H1 (cell line): ENCODE results near the gene ASB14. TPM values are rescaled to one million over a fixed set of nuclear protein-coding genes. Genes with fewer than 3 reads are reported as not detected.
A peak's percentile ranks its signal among the peaks of the same experiment; 100 is the strongest.

Source experiments
- ASH2L ChIP-seq: fragments of 200-600, 300-600 bp; sonication (generic); IDR thresholded peaks from one replicate; pipeline ENCODE4 v1.7.1; 2017; ENCODE audit warnings: low read length
- BACH1 ChIP-seq: IDR thresholded peaks from 2 replicates; pipeline ENCODE4 v1.6.1; 2012; ENCODE audit warnings: low read length, improper control_type of control experiment
- BRCA1 ChIP-seq: IDR thresholded peaks from 2 replicates; pipeline ENCODE4 v1.6.1; 2012; ENCODE audit warnings: low read depth, low read length, improper control_type of control experiment
- CREB1 ChIP-seq: IDR thresholded peaks from 2 replicates; pipeline ENCODE4 v1.6.1; 2012; ENCODE audit warnings: inconsistent platforms
- FOSL1 ChIP-seq: IDR thresholded peaks from 2 replicates; pipeline ENCODE4 v1.6.1; 2011; ENCODE audit warnings: mild to moderate bottlenecking, low read depth, low read length, moderate library complexity; ENCODE audit not compliant: insufficient read depth
- JUND ChIP-seq: IDR thresholded peaks from 2 replicates; pipeline ENCODE4 v1.6.1; 2011; ENCODE audit warnings: mild to moderate bottlenecking, improper control_type of control experiment, low read length
- PHF8 ChIP-seq: fragments of 200-600 bp; sonication (generic); conservative IDR thresholded peaks from 2 replicates; pipeline ENCODE4 v1.7.1; 2012; ENCODE audit warnings: low read depth, mild to moderate bottlenecking, inconsistent platforms, low read length, moderate library complexity
- POLR2A ChIP-seq, 2 experiments: IDR thresholded peaks; 1 replicate in 1 of 2; 2 replicates in 1 of 2; pipeline ENCODE4 v1.6.1; 2011; ENCODE audit warnings: low read depth in 2 of 2, low read length in 2 of 2, mild to moderate bottlenecking in 2 of 2; ENCODE audit errors: control extremely low read depth in 1 of 2
- RNF2 ChIP-seq: fragments of 200-900, 300-1000 bp; sonication (generic); IDR thresholded peaks from 2 replicates; pipeline ENCODE4 v1.7.1; 2016; ENCODE audit warnings: borderline replicate concordance, low read depth, mild to moderate bottlenecking, antibody characterized with exemption, low read length; ENCODE audit not compliant: poor library complexity, severe bottlenecking; ENCODE audit errors: missing control alignments
- SIX5 ChIP-seq: IDR thresholded peaks from 2 replicates; pipeline ENCODE4 v1.6.1; 2011; ENCODE audit warnings: mild to moderate bottlenecking, low read depth, low read length
- polyA plus RNA-seq, 7 experiments: library from polyadenylated mRNA; depleted of rRNA in 3 of 7; stranded (reverse) in 5 of 7; unstranded in 2 of 7; fragments of >200 nt in 5 of 7; fragments of 200-250 nt in 2 of 7; gene quantifications; 1 replicate in 5 of 7; 2 replicates in 1 of 7; 4 replicates in 1 of 7; pipeline versions ENCODE4 v1.2.1 to v1.2.3, GENCODE V29; 2011 to 2013; ENCODE audit warnings: missing spikeins in 2 of 7, mixed read lengths in 2 of 7
- total RNA-seq: library from RNA; stranded (reverse); fragmentation: NEBNext Ultra II Directional; extraction: Animal tissue kit (Norgen Biotek cat#: 25700); gene quantifications from 2 replicates; pipeline ENCODE4 v1.2.1, GENCODE V29; 2021
- TF ChIP-seq, protein P1 (sequence below): fragments of 300-600 bp; sonication (generic); IDR thresholded peaks from 2 replicates; pipeline ENCODE4 v1.7.1; 2012; ENCODE audit warnings: low read length, moderate library complexity, mild to moderate bottlenecking, inconsistent platforms; ENCODE audit not compliant: insufficient replicate concordance

ASB14 gene
- total and polyA plus RNA-seq, 2 of the 8 experiments (the other 6 are each of a cell fraction or from before 2014, with no cell fraction given): not detected

DNA sequence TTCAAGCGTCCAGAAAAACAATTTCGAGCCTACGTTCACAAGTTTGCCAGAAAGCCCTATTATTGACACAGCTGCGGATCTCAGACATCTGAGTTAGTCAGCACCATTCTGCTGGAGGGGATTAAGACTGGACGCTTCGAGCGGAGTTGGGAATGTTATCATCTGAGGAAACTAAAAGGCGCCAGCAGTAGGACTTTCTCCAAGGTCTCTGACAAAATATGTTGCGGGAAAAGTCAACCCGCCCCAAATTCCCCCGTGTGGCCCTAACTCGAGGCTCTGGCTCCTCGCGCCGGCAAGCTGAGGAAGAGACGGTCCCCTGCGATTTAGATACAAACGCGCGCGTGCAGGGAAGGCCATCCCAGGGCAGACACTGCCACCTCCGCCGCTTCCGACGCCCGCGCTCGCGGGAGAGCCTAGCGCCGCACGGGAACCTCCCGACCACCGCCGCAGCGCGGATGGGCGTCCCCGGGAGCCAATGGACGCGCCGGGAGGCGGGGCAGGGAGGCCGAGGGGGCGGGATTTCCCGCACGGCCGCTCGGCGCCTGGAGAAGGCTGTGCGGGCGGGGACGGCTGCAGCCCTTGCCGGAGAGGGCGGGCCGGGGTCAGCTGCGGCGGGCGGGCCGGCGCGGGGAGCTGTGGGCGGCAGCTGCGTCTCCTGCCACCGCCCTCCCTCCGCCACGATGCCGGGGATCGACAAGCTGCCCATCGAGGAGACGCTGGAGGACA lies 65.1 kb downstream of the ASB14 start, which contains the start of gene APPL1 (continued):
- TF ChIP-seq, protein P1, sequence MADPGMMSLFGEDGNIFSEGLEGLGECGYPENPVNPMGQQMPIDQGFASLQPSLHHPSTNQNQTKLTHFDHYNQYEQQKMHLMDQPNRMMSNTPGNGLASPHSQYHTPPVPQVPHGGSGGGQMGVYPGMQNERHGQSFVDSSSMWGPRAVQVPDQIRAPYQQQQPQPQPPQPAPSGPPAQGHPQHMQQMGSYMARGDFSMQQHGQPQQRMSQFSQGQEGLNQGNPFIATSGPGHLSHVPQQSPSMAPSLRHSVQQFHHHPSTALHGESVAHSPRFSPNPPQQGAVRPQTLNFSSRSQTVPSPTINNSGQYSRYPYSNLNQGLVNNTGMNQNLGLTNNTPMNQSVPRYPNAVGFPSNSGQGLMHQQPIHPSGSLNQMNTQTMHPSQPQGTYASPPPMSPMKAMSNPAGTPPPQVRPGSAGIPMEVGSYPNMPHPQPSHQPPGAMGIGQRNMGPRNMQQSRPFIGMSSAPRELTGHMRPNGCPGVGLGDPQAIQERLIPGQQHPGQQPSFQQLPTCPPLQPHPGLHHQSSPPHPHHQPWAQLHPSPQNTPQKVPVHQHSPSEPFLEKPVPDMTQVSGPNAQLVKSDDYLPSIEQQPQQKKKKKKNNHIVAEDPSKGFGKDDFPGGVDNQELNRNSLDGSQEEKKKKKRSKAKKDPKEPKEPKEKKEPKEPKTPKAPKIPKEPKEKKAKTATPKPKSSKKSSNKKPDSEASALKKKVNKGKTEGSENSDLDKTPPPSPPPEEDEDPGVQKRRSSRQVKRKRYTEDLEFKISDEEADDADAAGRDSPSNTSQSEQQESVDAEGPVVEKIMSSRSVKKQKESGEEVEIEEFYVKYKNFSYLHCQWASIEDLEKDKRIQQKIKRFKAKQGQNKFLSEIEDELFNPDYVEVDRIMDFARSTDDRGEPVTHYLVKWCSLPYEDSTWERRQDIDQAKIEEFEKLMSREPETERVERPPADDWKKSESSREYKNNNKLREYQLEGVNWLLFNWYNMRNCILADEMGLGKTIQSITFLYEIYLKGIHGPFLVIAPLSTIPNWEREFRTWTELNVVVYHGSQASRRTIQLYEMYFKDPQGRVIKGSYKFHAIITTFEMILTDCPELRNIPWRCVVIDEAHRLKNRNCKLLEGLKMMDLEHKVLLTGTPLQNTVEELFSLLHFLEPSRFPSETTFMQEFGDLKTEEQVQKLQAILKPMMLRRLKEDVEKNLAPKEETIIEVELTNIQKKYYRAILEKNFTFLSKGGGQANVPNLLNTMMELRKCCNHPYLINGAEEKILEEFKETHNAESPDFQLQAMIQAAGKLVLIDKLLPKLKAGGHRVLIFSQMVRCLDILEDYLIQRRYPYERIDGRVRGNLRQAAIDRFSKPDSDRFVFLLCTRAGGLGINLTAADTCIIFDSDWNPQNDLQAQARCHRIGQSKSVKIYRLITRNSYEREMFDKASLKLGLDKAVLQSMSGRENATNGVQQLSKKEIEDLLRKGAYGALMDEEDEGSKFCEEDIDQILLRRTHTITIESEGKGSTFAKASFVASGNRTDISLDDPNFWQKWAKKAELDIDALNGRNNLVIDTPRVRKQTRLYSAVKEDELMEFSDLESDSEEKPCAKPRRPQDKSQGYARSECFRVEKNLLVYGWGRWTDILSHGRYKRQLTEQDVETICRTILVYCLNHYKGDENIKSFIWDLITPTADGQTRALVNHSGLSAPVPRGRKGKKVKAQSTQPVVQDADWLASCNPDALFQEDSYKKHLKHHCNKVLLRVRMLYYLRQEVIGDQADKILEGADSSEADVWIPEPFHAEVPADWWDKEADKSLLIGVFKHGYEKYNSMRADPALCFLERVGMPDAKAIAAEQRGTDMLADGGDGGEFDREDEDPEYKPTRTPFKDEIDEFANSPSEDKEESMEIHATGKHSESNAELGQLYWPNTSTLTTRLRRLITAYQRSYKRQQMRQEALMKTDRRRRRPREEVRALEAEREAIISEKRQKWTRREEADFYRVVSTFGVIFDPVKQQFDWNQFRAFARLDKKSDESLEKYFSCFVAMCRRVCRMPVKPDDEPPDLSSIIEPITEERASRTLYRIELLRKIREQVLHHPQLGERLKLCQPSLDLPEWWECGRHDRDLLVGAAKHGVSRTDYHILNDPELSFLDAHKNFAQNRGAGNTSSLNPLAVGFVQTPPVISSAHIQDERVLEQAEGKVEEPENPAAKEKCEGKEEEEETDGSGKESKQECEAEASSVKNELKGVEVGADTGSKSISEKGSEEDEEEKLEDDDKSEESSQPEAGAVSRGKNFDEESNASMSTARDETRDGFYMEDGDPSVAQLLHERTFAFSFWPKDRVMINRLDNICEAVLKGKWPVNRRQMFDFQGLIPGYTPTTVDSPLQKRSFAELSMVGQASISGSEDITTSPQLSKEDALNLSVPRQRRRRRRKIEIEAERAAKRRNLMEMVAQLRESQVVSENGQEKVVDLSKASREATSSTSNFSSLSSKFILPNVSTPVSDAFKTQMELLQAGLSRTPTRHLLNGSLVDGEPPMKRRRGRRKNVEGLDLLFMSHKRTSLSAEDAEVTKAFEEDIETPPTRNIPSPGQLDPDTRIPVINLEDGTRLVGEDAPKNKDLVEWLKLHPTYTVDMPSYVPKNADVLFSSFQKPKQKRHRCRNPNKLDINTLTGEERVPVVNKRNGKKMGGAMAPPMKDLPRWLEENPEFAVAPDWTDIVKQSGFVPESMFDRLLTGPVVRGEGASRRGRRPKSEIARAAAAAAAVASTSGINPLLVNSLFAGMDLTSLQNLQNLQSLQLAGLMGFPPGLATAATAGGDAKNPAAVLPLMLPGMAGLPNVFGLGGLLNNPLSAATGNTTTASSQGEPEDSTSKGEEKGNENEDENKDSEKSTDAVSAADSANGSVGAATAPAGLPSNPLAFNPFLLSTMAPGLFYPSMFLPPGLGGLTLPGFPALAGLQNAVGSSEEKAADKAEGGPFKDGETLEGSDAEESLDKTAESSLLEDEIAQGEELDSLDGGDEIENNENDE: no peak
- TF ChIP-seq CREB1 (no peak), SIX5 (no peak), JUND (no peak), PHF8 (peak; percentile 68; the same call in 1 of the 2 replicates), BRCA1 (peak; percentile 52; the same call in 1 of the 2 replicates), BACH1 (peak; percentile 47; the same call in 1 of the 2 replicates), FOSL1 (no peak), RNF2 (no peak), POLR2A (IDR thresholded peaks at IDR 0.05; ENCODE audit: control extremely low read depth in 1 of 2, low read depth in 2 of 2, low read length in 2 of 2) (peak; percentile 88 to 90), ASH2L (peak; percentile 71)
